Loucy (cell line): ENCODE data around the gene FAT1.

Experiments used
- H2AFZ ChIP-seq: fragments of 200-600 bp; sonication (generic); 2 replicates; pipeline ENCODE4 v1.6.0; 2016; ENCODE audit warnings: antibody characterized with exemption, mild to moderate bottlenecking, low read length, moderate library complexity
- H3F3A ChIP-seq: fragments of 200-600 bp; 2 replicates; pipeline ENCODE4 v1.6.0; 2016; ENCODE audit warnings: antibody characterized with exemption, low read depth, mild to moderate bottlenecking
- H3K27me3 ChIP-seq: fragments of 200-600 bp; sonication (generic); 2 replicates; pipeline ENCODE4 v1.6.1; 2014; ENCODE audit warnings: low read length, mild to moderate bottlenecking; ENCODE audit not compliant: insufficient read depth, poor library complexity, severe bottlenecking
- H3K36me3 ChIP-seq: fragments of 200-600 bp; sonication (generic); 2 replicates; pipeline ENCODE4 v1.6.1; 2016; ENCODE audit warnings: low read length; ENCODE audit not compliant: insufficient read depth
- H3K4me1 ChIP-seq: fragments of 200-600 bp; sonication (generic); 2 replicates; pipeline ENCODE4 v1.5.1; 2014; ENCODE audit warnings: low read length, mild to moderate bottlenecking; ENCODE audit not compliant: insufficient read depth, poor library complexity, severe bottlenecking
- H3K4me2 ChIP-seq: fragments of 200-600 bp; sonication (generic); 2 replicates; pipeline ENCODE4 v1.6.0; 2014; ENCODE audit warnings: antibody characterized with exemption, low read length, low read depth, mild to moderate bottlenecking; ENCODE audit not compliant: poor library complexity, severe bottlenecking
- H3K4me3 ChIP-seq: fragments of 200-600 bp; sonication (generic); 2 replicates; pipeline ENCODE4 v1.5.1; 2014; ENCODE audit warnings: low read length, mild to moderate bottlenecking, mixed read lengths; ENCODE audit not compliant: poor library complexity, severe bottlenecking
- H3K79me2 ChIP-seq: fragments of 200-600 bp; sonication (generic); 2 replicates; pipeline ENCODE4 v1.6.1; 2014; ENCODE audit warnings: low read length; ENCODE audit not compliant: insufficient read depth
- H3K9ac ChIP-seq: fragments of 200-600 bp; sonication (generic); 2 replicates; pipeline ENCODE4 v1.6.0; 2014; ENCODE audit warnings: mild to moderate bottlenecking, low read depth, low read length, moderate library complexity; ENCODE audit not compliant: poor library complexity, severe bottlenecking
- H3K9me2 ChIP-seq: fragments of 200-600 bp; sonication (generic); replicated peaks from 2 replicates; pipeline ENCODE4 v1.6.1; 2016; ENCODE audit warnings: low read depth, low read length, mixed read lengths
- H3K9me3 ChIP-seq: fragments of 200-600 bp; sonication (generic); 2 replicates; pipeline ENCODE4 v1.6.1; 2014; ENCODE audit warnings: mild to moderate bottlenecking, antibody characterized with exemption, low read length, low read depth; ENCODE audit not compliant: insufficient read depth
- H4K20me1 ChIP-seq: fragments of 200-600 bp; sonication (generic); 2 replicates; pipeline ENCODE4 v1.6.0; 2014; ENCODE audit warnings: antibody characterized with exemption, low read length, mild to moderate bottlenecking; ENCODE audit not compliant: insufficient read depth, poor library complexity, severe bottlenecking
- EZH2phosphoT487 ChIP-seq: fragments of 200-600 bp; IDR thresholded peaks from 2 replicates; pipeline ENCODE4 v1.6.1; 2018; ENCODE audit warnings: antibody characterized with exemption, mild to moderate bottlenecking, moderate library complexity, borderline replicate concordance
- TF ChIP-seq, protein P1 (sequence below): fragments of 200-600 bp; sonication (generic); conservative IDR thresholded peaks from 2 replicates; pipeline ENCODE4 v1.5.1; 2014; ENCODE audit warnings: mild to moderate bottlenecking, antibody characterized with exemption, low read length

FAT1 gene

DNA sequence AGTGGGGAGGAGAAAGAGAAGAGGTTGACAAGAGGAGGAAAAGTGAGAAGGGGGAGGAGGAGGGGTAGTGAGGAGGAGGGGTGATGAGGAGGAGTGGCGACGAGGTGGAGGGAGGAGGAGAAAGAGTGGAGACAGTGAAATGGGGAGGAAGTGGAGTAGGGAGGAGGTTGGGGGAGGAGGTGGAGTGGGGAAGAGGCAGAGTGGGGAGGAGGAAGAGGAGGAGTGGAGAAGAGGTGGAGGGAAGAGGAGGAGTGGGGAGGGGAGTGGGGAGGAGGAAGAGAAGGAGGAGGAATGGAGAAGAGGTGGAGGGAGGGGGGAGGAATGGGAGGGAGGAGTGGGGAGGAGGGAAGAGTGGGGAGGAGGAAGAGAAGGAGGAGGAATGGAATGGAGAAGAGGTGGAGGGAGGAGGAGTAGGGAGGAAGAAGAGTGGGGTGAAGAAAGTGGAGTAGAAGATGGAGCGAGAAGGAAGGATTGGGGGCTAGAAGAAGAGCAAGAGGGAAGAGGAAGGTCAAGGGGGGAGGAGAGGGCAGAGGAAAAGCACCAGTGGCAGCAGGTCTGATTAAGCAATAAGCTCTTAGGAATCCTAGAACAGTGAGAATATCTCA, 118.3 kb downstream of the FAT1 start:
- Histone ChIP-seq H3K79me2 (no peaks in the 10 kb centered on the region), H2AFZ (no peak overlapping the region), H3F3A (no peaks in the 10 kb centered on the region), H3K4me3 (no peak overlapping the region), H3K9me3 (no peaks in the 10 kb centered on the region; the same call in 1 of the 2 replicates), H4K20me1 (no peaks in the 10 kb centered on the region), H3K9ac (no peak overlapping the region), H3K4me1 (no peaks in the 10 kb centered on the region), H3K9me2 (no peaks in the 10 kb centered on the region), H3K36me3 (no peaks in the 10 kb centered on the region), H3K4me2 (no peak overlapping the region), H3K27me3 (no peaks in the 10 kb centered on the region)
- TF ChIP-seq, protein P1, sequence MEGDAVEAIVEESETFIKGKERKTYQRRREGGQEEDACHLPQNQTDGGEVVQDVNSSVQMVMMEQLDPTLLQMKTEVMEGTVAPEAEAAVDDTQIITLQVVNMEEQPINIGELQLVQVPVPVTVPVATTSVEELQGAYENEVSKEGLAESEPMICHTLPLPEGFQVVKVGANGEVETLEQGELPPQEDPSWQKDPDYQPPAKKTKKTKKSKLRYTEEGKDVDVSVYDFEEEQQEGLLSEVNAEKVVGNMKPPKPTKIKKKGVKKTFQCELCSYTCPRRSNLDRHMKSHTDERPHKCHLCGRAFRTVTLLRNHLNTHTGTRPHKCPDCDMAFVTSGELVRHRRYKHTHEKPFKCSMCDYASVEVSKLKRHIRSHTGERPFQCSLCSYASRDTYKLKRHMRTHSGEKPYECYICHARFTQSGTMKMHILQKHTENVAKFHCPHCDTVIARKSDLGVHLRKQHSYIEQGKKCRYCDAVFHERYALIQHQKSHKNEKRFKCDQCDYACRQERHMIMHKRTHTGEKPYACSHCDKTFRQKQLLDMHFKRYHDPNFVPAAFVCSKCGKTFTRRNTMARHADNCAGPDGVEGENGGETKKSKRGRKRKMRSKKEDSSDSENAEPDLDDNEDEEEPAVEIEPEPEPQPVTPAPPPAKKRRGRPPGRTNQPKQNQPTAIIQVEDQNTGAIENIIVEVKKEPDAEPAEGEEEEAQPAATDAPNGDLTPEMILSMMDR, result no peak
- TF ChIP-seq EZH2phosphoT487, result no peak

DNA sequence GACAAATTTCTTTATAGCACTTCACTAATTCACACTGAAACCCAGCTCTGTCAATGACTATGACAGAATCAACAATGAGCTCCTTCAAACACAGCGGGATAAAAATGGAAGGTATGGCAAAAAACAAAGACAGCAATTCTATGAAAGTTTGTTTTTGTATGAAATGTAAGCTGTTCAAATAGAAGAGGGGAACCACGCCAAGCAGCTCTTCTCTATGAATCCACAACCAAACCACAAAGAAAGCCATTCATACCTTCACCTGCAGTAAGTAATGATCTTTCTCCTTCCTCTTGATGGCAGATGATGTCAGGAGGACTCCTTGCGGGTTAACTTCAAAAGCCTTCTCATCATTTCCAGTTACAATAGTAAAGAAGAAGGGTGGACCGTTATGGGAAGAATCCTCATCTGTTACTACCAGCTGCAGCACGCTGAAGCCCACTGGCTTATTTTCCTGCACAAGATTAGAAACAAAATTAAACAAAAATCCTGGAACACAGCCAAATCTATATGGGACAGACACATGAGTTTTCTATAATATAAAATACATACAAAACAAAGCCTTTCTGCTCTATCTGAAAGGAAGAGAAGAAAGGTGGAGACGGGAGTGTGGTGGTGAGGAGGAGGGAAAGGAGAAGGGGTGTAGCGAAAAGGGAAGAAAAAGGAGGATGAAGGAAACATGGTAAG, 119.4 kb downstream of the FAT1 start:
- TF ChIP-seq, protein P1, result no peak
- TF ChIP-seq EZH2phosphoT487, result no peak
- Histone ChIP-seq H3K9me3 (no peaks in the 10 kb centered on the region; the same call in 1 of the 2 replicates), H3K4me3 (no peak overlapping the region), H4K20me1 (no peaks in the 10 kb centered on the region), H3K79me2 (no peaks in the 10 kb centered on the region), H3K4me1 (no peaks in the 10 kb centered on the region), H3K4me2 (no peak overlapping the region), H2AFZ (no peak overlapping the region), H3K27me3 (no peaks in the 10 kb centered on the region), H3K9me2 (no peaks in the 10 kb centered on the region), H3K9ac (no peak overlapping the region), H3F3A (no peaks in the 10 kb centered on the region), H3K36me3 (no peaks in the 10 kb centered on the region)

DNA sequence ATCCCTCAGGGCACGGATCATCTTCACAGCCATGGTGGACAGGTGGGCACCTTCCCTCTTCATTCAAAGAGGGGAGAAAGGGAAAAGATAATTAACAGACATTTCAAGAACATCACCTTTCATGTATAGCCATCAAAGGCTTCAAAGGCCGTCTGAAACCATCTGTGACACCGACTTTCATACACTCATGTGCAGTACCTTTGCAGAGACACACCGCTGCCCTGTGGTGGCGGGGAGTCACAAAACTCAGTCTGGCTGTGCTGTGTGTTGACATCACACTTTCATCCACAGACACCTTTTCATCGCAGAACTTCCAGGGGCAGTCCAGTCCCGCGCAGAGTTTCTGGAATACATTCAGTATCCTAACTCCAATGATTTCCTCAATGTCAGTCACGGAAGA, 120.7 kb downstream of the FAT1 start:
- Histone ChIP-seq H3K27me3 (no peaks in the 10 kb centered on the region), H2AFZ (no peak overlapping the region), H4K20me1 (no peaks in the 10 kb centered on the region), H3K36me3 (no peaks in the 10 kb centered on the region), H3K9me2 (no peaks in the 10 kb centered on the region), H3F3A (no peaks in the 10 kb centered on the region), H3K4me3 (no peak overlapping the region), H3K9ac (no peak overlapping the region), H3K79me2 (no peaks in the 10 kb centered on the region), H3K9me3 (no peaks in the 10 kb centered on the region; the same call in 1 of the 2 replicates), H3K4me2 (no peak overlapping the region), H3K4me1 (no peaks in the 10 kb centered on the region)
- no peak for TF ChIP-seq EZH2phosphoT487
- TF ChIP-seq, protein P1, result no peak
